HFFc6 (cell line): ENCODE results near the gene CMIP. TPM values are rescaled to one million over a fixed set of nuclear protein-coding genes. Genes with fewer than 3 reads are reported as not detected.

Source experiments
- DNase-seq: peaks from one replicate; pipeline ENCODE4 v3.0.0-alpha.2; 2018
- H3K27ac Mint-ChIP-seq: 2 replicates; pipeline ENCODE4 v1.8.0; 2020; ENCODE audit warnings: mild to moderate bottlenecking, mixed read lengths
- H3K27me3 Mint-ChIP-seq: 2 replicates; pipeline ENCODE4 v1.8.0; 2021; ENCODE audit warnings: mild to moderate bottlenecking, moderate library complexity, mixed read lengths; ENCODE audit not compliant: insufficient read depth
- H3K36me3 Mint-ChIP-seq: 2 replicates; pipeline ENCODE4 v1.8.0; 2021; ENCODE audit warnings: low read depth, mixed read lengths
- H3K4me1 Mint-ChIP-seq: 2 replicates; pipeline ENCODE4 v1.8.0; 2020; ENCODE audit warnings: low read depth, mixed read lengths
- H3K4me3 Mint-ChIP-seq: 2 replicates; pipeline ENCODE4 v1.8.0; 2020; ENCODE audit warnings: mild to moderate bottlenecking, moderate library complexity, mixed read lengths
- H3K9me3 Mint-ChIP-seq: 2 replicates; pipeline ENCODE4 v1.8.0; 2020; ENCODE audit warnings: mild to moderate bottlenecking, mixed read lengths
- CTCF ChIP-seq: fragments of 200-600 bp; sonication (generic); IDR thresholded peaks from 2 replicates; pipeline ENCODE4 v1.5.0; 2021; ENCODE audit warnings: antibody characterized with exemption, mild to moderate bottlenecking
- total RNA-seq, 6 experiments: library from RNA; stranded (reverse); fragmentation: NEBNext Ultra II Directional; extraction: Animal tissue kit (Norgen Biotek cat#: 25700); gene quantifications; 2 replicates in 1 of 6; 3 replicates in 5 of 6; pipeline ENCODE4 v1.2.3, GENCODE V29; 2021

Gene CMIP
- total RNA-seq, 6 experiments from 2014 or later: 35.9 to 48.0 (median 43.5) TPM

- no peak for DNase-seq
- no peak overlapping the region for H3K4me3 Mint-ChIP-seq
- peaks cover 7% of the 10 kb centered on the region; the same call in 1 of the 2 replicates for H3K9me3 Mint-ChIP-seq
- H3K4me1 Mint-ChIP-seq: peaks cover 15% of the 10 kb centered on the region
- TF ChIP-seq CTCF: no peak
- no peaks in the 10 kb centered on the region for H3K36me3 Mint-ChIP-seq
- no peak overlapping the region for H3K27ac Mint-ChIP-seq
- peaks cover 8% of the 10 kb centered on the region for H3K27me3 Mint-ChIP-seq
Measured at GRCh38 chr16:81424771-81425170, 19.8 kb upstream of the CMIP start.

- peaks cover 7% of the 10 kb centered on the region for H3K27me3 Mint-ChIP-seq
- no peaks in the 10 kb centered on the region; the same call in 1 of the 2 replicates for H3K9me3 Mint-ChIP-seq
- no peaks in the 10 kb centered on the region for H3K36me3 Mint-ChIP-seq
- H3K4me3 Mint-ChIP-seq: no peak overlapping the region
- H3K4me1 Mint-ChIP-seq: peaks cover 27% of the 10 kb centered on the region
- H3K27ac Mint-ChIP-seq: no peak overlapping the region
- no peak for DNase-seq
- no peak for TF ChIP-seq CTCF
Measured at GRCh38 chr16:81427219-81427618, 17.4 kb upstream of the CMIP start.

GRCh38 chr16:81429045-81429521, 15.5 kb upstream of the CMIP start:
- peaks cover 5% of the 10 kb centered on the region for H3K27me3 Mint-ChIP-seq
- peak overlapping the region; percentile 14; the same call in 1 of the 2 replicates for H3K27ac Mint-ChIP-seq
- H3K4me3 Mint-ChIP-seq: 0 out of 2 replicates have a peak overlapping the region, but pooled peaks have one; percentile 31
- H3K4me1 Mint-ChIP-seq: peaks cover 30% of the 10 kb centered on the region
- H3K9me3 Mint-ChIP-seq: no peaks in the 10 kb centered on the region
- no peaks in the 10 kb centered on the region for H3K36me3 Mint-ChIP-seq
- TF ChIP-seq CTCF: peak; percentile 84
- DNase-seq: peak; percentile 50

GRCh38 chr16:81431554-81432353, 12.9 kb upstream of the CMIP start:
- TF ChIP-seq CTCF: 0 out of 2 replicates have a peak, but pooled peaks have one; percentile 7
- peaks cover 4% of the 10 kb centered on the region; the same call in 1 of the 2 replicates for H3K36me3 Mint-ChIP-seq
- H3K9me3 Mint-ChIP-seq: no peaks in the 10 kb centered on the region
- H3K4me3 Mint-ChIP-seq: peak overlapping the region; percentile 53
- H3K27me3 Mint-ChIP-seq: peaks cover 5% of the 10 kb centered on the region
- H3K27ac Mint-ChIP-seq: peak overlapping the region; percentile 87
- H3K4me1 Mint-ChIP-seq: peaks cover 30% of the 10 kb centered on the region
- DNase-seq: peak; percentile 89

- Mint-ChIP-seq H3K4me1 (peaks cover 36% of the 10 kb centered on the region), H3K9me3 (no peaks in the 10 kb centered on the region)
- TF ChIP-seq CTCF: no peak
Measured at GRCh38 chr16:81432937-81433557, 11.6 kb upstream of the CMIP start.

More at GRCh38 chr16:81432937-81433557, 11.6 kb upstream of the CMIP start:
- Mint-ChIP-seq H3K36me3 (peaks cover 4% of the 10 kb centered on the region; the same call in 1 of the 2 replicates), H3K4me3 (no peak overlapping the region), H3K27me3 (no peaks in the 10 kb centered on the region; the same call in 1 of the 2 replicates), H3K27ac (no peak overlapping the region)
- no peak for DNase-seq
